ENCODE results near the gene RASSF8.
"Not testable (repeated sequence)": the region's sequence is repeated elsewhere in the genome, so short reads cannot be mapped to it uniquely, and the experiment has no call there.

RASSF8 gene

GRCh38 chr12:26031827-26032226 is 73.3 kb downstream of the RASSF8 start:
- DNase-seq, result no peak

- no peak for DNase-seq
Observed at GRCh38 chr12:26032290-26032689, 73.8 kb downstream of the RASSF8 start.

- DNase-seq, result no peak
Observed at GRCh38 chr12:26032719-26033241, 74.3 kb downstream of the RASSF8 start.

DNA sequence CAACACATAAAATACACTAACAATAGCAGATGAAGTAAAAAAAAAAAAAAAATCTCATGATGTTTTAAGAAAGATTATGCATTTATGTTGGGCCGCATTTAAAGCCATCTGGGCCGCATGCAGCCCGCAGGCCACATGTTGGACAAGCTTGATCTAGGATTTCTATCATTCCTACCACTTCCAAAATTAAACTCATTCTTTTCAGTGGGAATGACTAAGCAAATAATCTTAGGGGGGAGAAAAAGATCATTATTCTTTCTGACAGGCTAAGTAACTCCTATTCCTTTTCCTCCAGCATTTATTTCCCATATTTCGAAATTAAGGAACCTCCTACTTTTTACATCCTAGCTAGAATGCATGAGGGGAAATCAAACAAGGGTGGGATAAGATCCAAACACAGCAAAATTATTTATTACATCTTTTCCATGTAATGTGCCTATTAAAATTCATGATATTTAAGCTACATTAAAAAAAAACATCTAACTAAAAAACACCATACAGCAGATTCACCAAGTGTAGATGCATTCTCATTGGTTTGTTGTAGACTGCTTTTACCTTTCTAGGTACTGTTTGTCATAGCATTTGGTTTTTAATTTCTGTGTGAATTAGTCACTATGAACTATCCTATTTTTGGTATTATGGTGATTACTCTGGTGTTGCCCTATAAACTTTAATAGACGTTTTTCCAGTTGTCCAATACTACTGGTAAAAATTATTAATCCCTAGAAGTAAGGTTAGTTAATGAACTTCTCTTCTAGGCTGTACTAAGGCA is 76.1 kb downstream of the RASSF8 start:
- no peak for DNase-seq

DNA sequence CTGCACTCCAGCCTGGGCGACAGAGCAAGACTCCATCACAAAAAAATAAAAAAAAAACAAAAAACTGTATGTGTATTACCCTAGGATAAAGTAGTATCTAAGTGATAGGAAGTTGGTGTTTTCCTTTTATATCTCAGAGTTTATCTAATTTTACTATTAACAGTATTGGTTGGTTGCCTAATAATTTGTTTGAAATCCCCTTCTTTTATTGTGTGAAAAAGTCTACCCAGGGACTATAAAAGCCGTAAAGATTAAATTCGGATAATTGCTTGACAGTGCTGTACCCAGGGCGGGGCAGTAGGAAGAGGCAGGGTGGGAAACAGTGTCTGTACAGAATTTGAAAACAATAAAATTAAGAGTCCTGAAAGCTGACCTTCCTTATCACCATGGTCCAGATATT is 78.4 kb downstream of the RASSF8 start:
- DNase-seq, result no peak

DNA sequence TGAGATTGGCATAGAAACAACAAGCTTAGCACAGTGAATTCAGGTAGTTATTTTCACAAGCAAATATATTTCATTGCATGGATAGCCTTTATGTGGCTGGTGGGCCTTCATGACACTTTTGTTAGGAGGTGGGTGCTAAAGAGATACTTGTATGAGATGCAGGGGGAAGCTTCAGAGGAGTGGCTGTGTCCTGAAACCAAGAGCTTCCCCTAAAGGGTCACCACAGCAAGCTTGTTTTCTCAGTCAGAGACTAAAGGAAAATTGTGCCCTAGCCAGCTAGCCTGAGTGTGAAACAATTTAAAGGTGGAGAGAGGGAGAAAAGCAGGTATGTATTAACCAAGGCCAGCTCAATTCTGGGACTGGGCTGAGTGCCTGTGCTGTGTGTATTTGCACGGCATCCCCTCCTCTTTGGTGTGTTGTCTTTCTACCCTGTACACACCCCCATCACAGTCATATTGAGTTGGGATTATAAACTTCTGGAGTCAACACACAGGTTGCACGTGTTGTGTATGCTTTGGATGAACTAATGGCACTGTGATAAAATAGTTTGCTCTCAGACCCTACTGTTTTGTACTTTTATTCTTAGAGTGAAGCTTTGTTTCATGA is 79.2 kb downstream of the RASSF8 start:
- DNase-seq, result no peak

DNA sequence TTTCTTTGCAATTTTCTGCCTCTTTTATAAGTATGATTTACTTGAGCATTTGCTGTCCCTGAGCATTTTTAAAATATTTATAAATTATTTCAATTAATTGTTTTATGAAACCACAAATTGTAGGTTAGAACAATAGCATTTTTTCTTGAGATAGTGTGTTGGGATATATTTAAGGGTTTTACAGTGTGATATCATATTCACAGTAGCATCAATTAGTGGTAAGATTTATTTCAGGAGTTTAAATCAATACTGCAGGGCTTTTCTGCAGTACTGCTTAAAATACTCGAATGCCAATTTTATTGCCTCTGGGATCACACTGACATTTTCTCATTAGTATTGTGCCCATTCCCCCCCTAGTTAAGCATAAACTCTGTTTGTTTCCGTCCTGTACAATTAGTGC is 84.2 kb downstream of the RASSF8 start:
- no peak for DNase-seq

- DNase-seq, result no peak
Observed at GRCh38 chr12:26043135-26044006, 84.9 kb downstream of the RASSF8 start.

DNA sequence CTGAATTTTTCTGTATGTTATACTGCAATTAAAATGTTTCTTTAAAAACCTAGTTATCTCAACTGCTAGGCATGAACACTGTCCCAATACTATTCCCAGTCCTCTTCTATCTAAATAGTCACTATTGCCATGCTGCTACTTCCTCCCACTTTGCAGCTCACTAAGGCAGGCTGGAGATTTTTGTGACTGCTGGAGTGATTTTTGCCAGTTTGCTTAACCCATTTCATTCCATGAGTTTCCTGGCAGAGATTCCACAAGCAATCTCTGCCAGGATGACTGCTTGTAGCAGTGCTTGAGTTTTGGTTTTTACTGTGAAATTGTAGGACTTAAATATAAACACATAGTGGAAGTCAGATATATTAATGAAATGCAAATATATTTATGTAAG is 85.5 kb downstream of the RASSF8 start:
- no peak for DNase-seq

- DNase-seq, result no peak
Observed at GRCh38 chr12:26044592-26044991, 86.1 kb downstream of the RASSF8 start.

GRCh38 chr12:26046203-26046602 is 87.7 kb downstream of the RASSF8 start:
- DNase-seq, result no peak

DNA sequence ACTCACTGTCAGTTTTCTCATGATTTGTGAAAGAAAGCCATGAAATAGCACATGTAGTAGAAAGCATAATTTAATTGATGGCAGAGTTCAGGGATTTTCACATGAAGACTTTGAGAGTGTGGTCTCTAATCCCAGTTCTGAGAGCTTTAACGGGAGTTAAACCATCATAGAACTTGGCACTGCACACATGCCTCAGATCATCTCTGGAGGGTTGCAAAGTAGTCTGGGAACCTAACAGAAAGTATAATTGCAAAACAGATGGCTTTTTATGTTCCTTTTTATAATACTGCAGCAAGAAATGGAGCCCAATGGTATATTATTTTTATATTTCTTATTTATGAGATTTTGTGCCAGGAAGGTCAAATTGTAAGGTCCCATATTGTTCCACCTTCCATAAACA is 88.4 kb downstream of the RASSF8 start:
- no peak for DNase-seq

DNA sequence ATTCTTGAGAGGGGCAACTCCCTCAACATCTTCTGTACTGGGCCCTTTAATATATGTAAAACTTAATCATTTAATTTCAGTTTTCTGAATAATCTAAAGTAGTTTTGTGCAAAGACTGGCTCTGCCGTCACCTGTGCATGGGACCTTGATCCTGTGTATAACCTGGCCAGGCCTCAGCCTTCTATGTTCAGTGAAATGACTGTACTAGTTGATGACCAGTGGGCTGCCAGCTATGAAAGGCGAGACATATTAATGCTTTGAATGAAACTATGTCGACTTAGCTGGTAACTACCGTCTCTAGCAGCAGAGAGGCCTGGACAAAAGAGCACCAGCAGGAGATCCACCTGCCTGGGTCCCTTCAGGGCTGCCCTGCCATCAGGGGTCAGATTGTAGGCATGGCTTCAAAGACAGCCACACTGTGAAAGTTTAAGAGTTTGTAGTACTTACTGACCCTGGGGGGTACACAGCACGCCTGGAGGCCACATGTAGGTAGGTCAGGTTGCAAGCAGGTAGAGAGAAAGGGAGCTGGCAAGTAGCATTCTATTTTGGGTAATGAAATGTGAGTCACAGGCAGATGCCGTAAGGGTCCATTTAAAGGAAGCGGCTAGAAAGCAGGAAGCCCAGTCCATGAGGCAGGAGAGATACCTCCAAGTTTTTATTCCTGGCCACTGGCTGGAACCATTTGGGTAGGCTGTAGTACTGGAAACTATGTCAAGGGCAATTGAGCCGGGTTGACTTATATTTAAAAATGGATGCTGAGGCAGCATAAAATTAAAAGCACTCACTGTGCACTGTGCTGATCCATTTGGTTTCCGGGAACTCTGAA is 89.1 kb downstream of the RASSF8 start:
- DNase-seq, result no peak

GRCh38 chr12:26052652-26053051 is 94.2 kb downstream of the RASSF8 start:
- DNase-seq, result no peak

- DNase-seq, result no peak
Observed at GRCh38 chr12:26054383-26054782, 95.9 kb downstream of the RASSF8 start.

DNA sequence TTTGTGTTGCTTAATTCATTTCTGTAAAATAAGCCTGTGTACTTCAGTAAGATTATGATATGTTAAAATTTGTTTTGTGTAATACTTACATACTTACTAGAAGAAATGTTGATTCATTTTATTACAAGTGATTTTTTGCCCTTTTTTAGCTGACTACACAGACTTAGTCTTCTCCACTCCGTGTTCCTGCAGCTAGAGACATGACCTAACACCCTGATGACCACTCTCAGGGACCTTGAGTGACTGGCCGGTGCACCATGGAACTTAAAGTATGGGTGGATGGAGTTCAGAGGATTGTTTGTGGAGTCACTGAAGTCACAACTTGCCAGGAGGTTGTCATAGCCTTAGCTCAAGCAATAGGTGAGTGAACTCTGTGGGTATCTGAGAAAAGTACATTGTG is 96.6 kb downstream of the RASSF8 start:
- DNase-seq, result no peak

DNA sequence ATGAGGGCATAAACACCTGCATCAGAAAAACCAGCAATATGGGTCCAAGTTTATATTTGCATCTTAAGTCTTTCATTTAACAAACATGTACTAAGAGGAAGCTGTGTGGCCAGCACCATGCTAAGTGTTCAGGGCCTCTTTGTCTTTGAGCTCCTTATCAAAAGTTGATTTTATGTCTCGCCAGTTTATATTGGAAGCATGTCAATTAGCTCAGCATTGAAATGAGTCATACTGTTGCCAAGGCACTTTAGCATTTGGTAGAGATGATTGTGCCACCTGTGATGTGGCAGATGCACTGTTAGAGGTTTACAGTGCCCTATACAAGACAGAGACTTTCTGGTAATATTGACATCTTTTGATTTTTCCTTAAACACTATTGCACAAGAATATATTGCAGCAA is 97.9 kb downstream of the RASSF8 start:
- no peak for DNase-seq

- DNase-seq, result not testable (repeated sequence)
Observed at GRCh38 chr12:26057271-26057670, 98.8 kb downstream of the RASSF8 start.

DNA sequence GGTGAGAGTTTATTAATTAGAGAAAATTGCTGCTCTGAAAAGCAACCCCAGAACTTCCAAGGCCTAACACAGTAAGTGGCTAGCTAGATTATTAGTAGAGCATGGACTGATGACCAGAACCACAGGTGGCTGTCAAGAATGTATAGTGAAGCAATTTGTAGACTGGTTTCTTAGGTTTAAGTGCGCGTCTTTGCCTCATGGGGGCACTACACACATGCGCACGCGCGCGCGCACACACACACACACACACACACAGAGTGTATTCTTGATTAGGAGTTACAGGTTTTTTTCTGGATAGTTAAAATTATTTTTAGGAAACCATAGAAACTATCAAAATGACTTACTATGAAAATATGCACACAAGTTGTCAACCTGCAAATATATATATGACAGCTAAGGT is 99.8 kb downstream of the RASSF8 start:
- DNase-seq, result no peak

- DNase-seq, result no peak
Observed at GRCh38 chr12:26058818-26059217, 100.3 kb downstream of the RASSF8 start.

DNA sequence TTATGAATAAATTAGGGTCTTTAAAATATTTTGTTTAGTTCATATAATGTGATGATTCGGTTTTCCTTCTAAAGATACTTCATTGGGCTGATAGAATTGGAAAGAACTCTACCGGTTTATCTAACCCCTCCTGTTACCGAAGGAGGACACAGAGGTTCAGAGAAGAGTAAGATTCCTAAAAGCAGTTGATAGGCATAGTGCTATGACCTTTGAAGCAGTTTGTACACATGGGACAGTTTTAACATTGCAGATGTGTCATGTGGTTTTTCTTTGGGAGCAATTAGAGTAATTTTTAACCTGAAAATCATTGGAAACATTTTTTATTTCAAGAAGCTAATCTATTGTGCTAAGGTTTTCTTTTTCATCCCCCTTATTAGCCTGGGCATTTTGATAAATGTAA is 103.5 kb downstream of the RASSF8 start:
- no peak for DNase-seq

- DNase-seq, result no peak
Observed at GRCh38 chr12:26062566-26062965, 104.1 kb downstream of the RASSF8 start.

GRCh38 chr12:26065451-26065850 is 107.0 kb downstream of the RASSF8 start:
- DNase-seq, result no peak
